Gastroesophageal sphincter (tissue), 3 donors: ENCODE results near the gene NCF2.

Experiments
- CTCF ChIP-seq, 4 experiments: fragments of 200-600 bp in 2 of 4; fragments of 450-650 bp in 2 of 4; sonication (generic) in 1 of 4; IDR thresholded peaks; one replicate each; pipeline ENCODE4 v1.5.1; 2017 to 2019; ENCODE audit warnings: antibody characterized with exemption in 4 of 4, mild to moderate bottlenecking in 2 of 4, moderate library complexity in 2 of 4
- POLR2A ChIP-seq, 2 donors: fragments of 450-650 bp; IDR thresholded peaks; one replicate each; pipeline ENCODE4 v1.6.1; 2017; ENCODE audit warnings: antibody characterized with exemption in 2 of 2, mild to moderate bottlenecking in 2 of 2, moderate library complexity in 1 of 2
- POLR2AphosphoS5 ChIP-seq: sonication (generic); formaldehyde crosslinking; IDR thresholded peaks from one replicate; pipeline ENCODE4 v1.6.1; 2017; ENCODE audit warnings: antibody characterized with exemption

GRCh38 chr1:183554577-183554976, 35.7 kb downstream of the NCF2 start:
- TF ChIP-seq POLR2AphosphoS5 (no peak), POLR2A (IDR thresholded peaks at IDR 0.05) (no peak), CTCF (IDR thresholded peaks at IDR 0.05) (no peak)
